Ramos (cell line): ENCODE measurements around the gene TRABD.
"Not testable (repeated sequence)": the region's sequence is repeated elsewhere in the genome, so short reads cannot be mapped to it uniquely, and the experiment has no call there.

Source experiments
- in situ Hi-C: fragments of 300-500 bp; cut with MboI; formaldehyde crosslinking; loops from one replicate; pipeline ENCODE4 v1.14.3; 2022; ENCODE audit warnings: low sequenced_read_pairs; ENCODE audit not compliant: unreplicated experiment

The TRABD gene

GRCh38 chr22:50185375-50186087, at the start of gene TRABD:
TSS of gene TRABD (plus strand) at chr22:50185913. CDS start at chr22:50193061, 7,148 bp downstream.
- in situ Hi-C loops, result no loop called here

GRCh38 chr22:50136581-50137015, 49.1 kb upstream of the TRABD start:
- in situ Hi-C loops, result no loop called here

- in situ Hi-C loops, result not testable (repeated sequence)
Measured at GRCh38 chr22:50137277-50137676, 48.4 kb upstream of the TRABD start.

- in situ Hi-C loops, result no loop called here
Measured at GRCh38 chr22:50138041-50138440, 47.7 kb upstream of the TRABD start.

- in situ Hi-C loops, result no loop called here
Measured at GRCh38 chr22:50138988-50139387, 46.7 kb upstream of the TRABD start.

- in situ Hi-C loops, result no loop called here
Measured at GRCh38 chr22:50139843-50140415, 45.8 kb upstream of the TRABD start.

- in situ Hi-C loops, result no loop called here
Measured at GRCh38 chr22:50140615-50141014, 45.1 kb upstream of the TRABD start.

GRCh38 chr22:50141462-50141861, 44.3 kb upstream of the TRABD start:
- in situ Hi-C loops, result no loop called here

GRCh38 chr22:50141891-50142363, 43.8 kb upstream of the TRABD start:
- in situ Hi-C loops, result no loop called here

GRCh38 chr22:50143096-50143495, 42.6 kb upstream of the TRABD start:
- in situ Hi-C loops, result no loop called here

- in situ Hi-C loops, result no loop called here
Measured at GRCh38 chr22:50144005-50144614, 41.6 kb upstream of the TRABD start.

GRCh38 chr22:50145721-50146438, 39.8 kb upstream of the TRABD start:
- in situ Hi-C loops, result loop anchor here (5.0 kb wide), 1 partner anchor 66 kb away; no protein-coding TSS in a partner anchor

GRCh38 chr22:50146439-50147238, 39.1 kb upstream of the TRABD start:
- in situ Hi-C loops, result loop anchor here (5.0 kb wide), 1 partner anchor 66 kb away; no protein-coding TSS in a partner anchor

GRCh38 chr22:50147258-50148165, 38.2 kb upstream of the TRABD start:
- in situ Hi-C loops, result loop anchor here (5.0 kb wide), 1 partner anchor 65 kb away; no protein-coding TSS in a partner anchor

GRCh38 chr22:50148166-50148500, 37.6 kb upstream of the TRABD start:
- in situ Hi-C loops, result loop anchor here (5.0 kb wide), 1 partner anchor 64 kb away; no protein-coding TSS in a partner anchor

- in situ Hi-C loops, result loop anchor here (5.0 kb wide), 1 partner anchor 63 kb away; no protein-coding TSS in a partner anchor
Measured at GRCh38 chr22:50148991-50149721, 36.6 kb upstream of the TRABD start.

- in situ Hi-C loops, result no loop called here
Measured at GRCh38 chr22:50150161-50151129, 35.3 kb upstream of the TRABD start.
